ENCODE data around the gene LDLRAD1.
"Not testable (repeated sequence)": the region's sequence is repeated elsewhere in the genome, so short reads cannot be mapped to it uniquely, and the experiment has no call there.

LDLRAD1 gene

GRCh38 chr1:54016343-54017282 is 1.4 kb downstream of the LDLRAD1 start:
- no peak for DNase-seq

GRCh38 chr1:54014009-54014629 is 3.9 kb downstream of the LDLRAD1 start:
- DNase-seq: no peak

- DNase-seq: no peak
Measured at GRCh38 chr1:54013393-54014008, 4.5 kb downstream of the LDLRAD1 start.

- DNase-seq: no peak
Measured at GRCh38 chr1:54012863-54013262, 5.1 kb downstream of the LDLRAD1 start.

- no peak for DNase-seq
Measured at GRCh38 chr1:54012008-54012325, 6.0 kb downstream of the LDLRAD1 start.

GRCh38 chr1:54011316-54012007 is 6.5 kb downstream of the LDLRAD1 start:
- no peak for DNase-seq

- DNase-seq: no peak
Measured at GRCh38 chr1:54010415-54011117, 7.4 kb downstream of the LDLRAD1 start.

- DNase-seq: no peak
Measured at GRCh38 chr1:54009406-54009805, 8.6 kb downstream of the LDLRAD1 start.

GRCh38 chr1:54008876-54009275 is 9.1 kb downstream of the LDLRAD1 start:
- DNase-seq: no peak

GRCh38 chr1:54007613-54008012 is 10.4 kb downstream of the LDLRAD1 start:
- no peak for DNase-seq

- no peak for DNase-seq
Measured at GRCh38 chr1:54006508-54006907, 11.5 kb downstream of the LDLRAD1 start.

GRCh38 chr1:54004481-54005049 is 13.4 kb downstream of the LDLRAD1 start:
- no peak for DNase-seq

GRCh38 chr1:54003750-54004480 is 14.1 kb downstream of the LDLRAD1 start:
- not testable (repeated sequence) for DNase-seq

GRCh38 chr1:54003249-54003646 is 14.7 kb downstream of the LDLRAD1 start:
- no peak for DNase-seq

- no peak for DNase-seq
Measured at GRCh38 chr1:54002544-54003248, 15.3 kb downstream of the LDLRAD1 start.

GRCh38 chr1:54001591-54001990 is 16.4 kb downstream of the LDLRAD1 start:
- no peak for DNase-seq

- no peak for DNase-seq
Measured at GRCh38 chr1:53999920-54000319, 18.1 kb downstream of the LDLRAD1 start.

GRCh38 chr1:53998223-53998622 is 19.8 kb downstream of the LDLRAD1 start:
- no peak for DNase-seq

- DNase-seq: no peak
Measured at GRCh38 chr1:53995683-53996082, 22.3 kb downstream of the LDLRAD1 start.

- DNase-seq: not testable (repeated sequence)
Measured at GRCh38 chr1:53994516-53994915, 23.5 kb downstream of the LDLRAD1 start.
